ENCODE results near the gene FAM110D. TPM values are rescaled to one million over a fixed set of nuclear protein-coding genes. Genes with fewer than 3 reads are reported as not detected.

FAM110D gene
- total and polyA plus RNA-seq, 2 donors (not counting 1 experiment from before 2014, with no cell fraction given): not detected

- Histone ChIP-seq H3K9me3 (ENCODE audit: control extremely low read depth in 1 of 3, control insufficient read depth in 2 of 3, insufficient read depth in 1 of 3, low read length in 2 of 3) (peaks cover 0 to 3% (median 0%) of the 10 kb centered on the region in 3 donors), H3K79me2 (ENCODE audit: control insufficient read depth, insufficient read depth, low read length) (no peaks in the 10 kb centered on the region), H3K9ac (ENCODE audit: low read length) (no peak overlapping the region), H3K27me3 (replicated peaks in 1 of 4; ENCODE audit: control extremely low read depth in 1 of 4, control insufficient read depth in 3 of 4, insufficient read depth in 4 of 4, low read length in 3 of 4) (peaks cover 0 to 68% (median 23%) of the 10 kb centered on the region in 4 experiments), H3K36me3 (replicated peaks in 1 of 2; ENCODE audit: control extremely low read depth in 1 of 2, control insufficient read depth in 1 of 2, extremely low read depth in 1 of 2, insufficient read depth in 2 of 2, low read length in 1 of 2) (no peaks in the 10 kb centered on the region), H3K4me3 (ENCODE audit: control extremely low read depth in 1 of 5, extremely low read depth in 1 of 5, insufficient read depth in 1 of 5, low read depth in 2 of 5, low read length in 4 of 5) (no peak overlapping the region), H2AFZ (ENCODE audit: insufficient read depth, low read depth, low read length, poor library complexity, severe bottlenecking) (no peak overlapping the region), H3K4me2 (replicated peaks; ENCODE audit: low read depth, low read length, poor library complexity, severe bottlenecking) (no peak overlapping the region), H3K4me1 (ENCODE audit: control insufficient read depth in 2 of 2, insufficient read depth in 2 of 2, low read length in 2 of 2) (peaks cover 19 to 22% of the 10 kb centered on the region in 2 donors), H3K27ac (ENCODE audit: low read length in 2 of 2) (no peak overlapping the region), H4K20me1 (ENCODE audit: control insufficient read depth, insufficient read depth, low read length, poor library complexity, severe bottlenecking) (no peaks in the 10 kb centered on the region)
- Mint-ChIP-seq H3K27ac (no peak overlapping the region), H3K9me3 (ENCODE audit: insufficient read depth) (no peaks in the 10 kb centered on the region), H3K4me3 (no peak overlapping the region), H3K4me1 (peaks cover 6% of the 10 kb centered on the region), H3K27me3 (peaks cover 49% of the 10 kb centered on the region)
- 100% methylated on average over 4 of the region's 5 CpGs for WGBS (ENCODE audit: insufficient coverage)
- DNase-seq: no peak
- ATAC-seq (ENCODE audit: low read depth): no peak
- POLR2A ChIA-PET: interaction anchor here (0.6 kb wide), 1 partner anchor 759 kb away, joined by 4 read pairs; no protein-coding TSS in a partner anchor
- CTCF ChIA-PET: interaction anchor here (0.6 kb wide), 1 partner anchor 13 kb away, joined by 3 read pairs; no protein-coding TSS in a partner anchor
- no peak for TF ChIP-seq CTCF (IDR thresholded peaks at IDR 0.05)
- no peak for TF ChIP-seq EZH2 (IDR thresholded peaks at IDR 0.05; ENCODE audit: borderline replicate concordance, insufficient read depth, low read depth, low read length, poor library complexity, severe bottlenecking)
- intact Hi-C loops (cut with micrococcal nuclease): no loop called here
Observed at GRCh38 chr1:26158271-26158907, 490 bp upstream of the FAM110D start.

- 83% methylated on average over 3 of the region's 4 CpGs for WGBS (ENCODE audit: insufficient coverage)
- POLR2A ChIA-PET: no interaction called here
- DNase-seq: no peak
Observed at GRCh38 chr1:26159743-26160039, 812 bp downstream of the FAM110D start.

More at GRCh38 chr1:26159743-26160039, 812 bp downstream of the FAM110D start:
- H3K4me1 Mint-ChIP-seq: peaks cover 14% of the 10 kb centered on the region
- no peak overlapping the region for H3K4me3 ChIP-seq (ENCODE audit: control extremely low read depth in 1 of 5, extremely low read depth in 1 of 5, insufficient read depth in 1 of 5, low read depth in 2 of 5, low read length in 4 of 5)
- no peak overlapping the region for H3K4me2 ChIP-seq (replicated peaks; ENCODE audit: low read depth, low read length, poor library complexity, severe bottlenecking)
- TF ChIP-seq EZH2 (IDR thresholded peaks at IDR 0.05; ENCODE audit: borderline replicate concordance, insufficient read depth, low read depth, low read length, poor library complexity, severe bottlenecking) (no peak), CTCF (IDR thresholded peaks at IDR 0.05) (no peak)
- no peaks in the 10 kb centered on the region for H3K79me2 ChIP-seq (ENCODE audit: control insufficient read depth, insufficient read depth, low read length)
- H2AFZ ChIP-seq (ENCODE audit: insufficient read depth, low read depth, low read length, poor library complexity, severe bottlenecking): no peak overlapping the region
- no peak overlapping the region for H3K27ac Mint-ChIP-seq
- H3K27ac ChIP-seq (ENCODE audit: low read length in 2 of 2): no peak overlapping the region
- peaks cover 0 to 78% (median 28%) of the 10 kb centered on the region in 4 experiments for H3K27me3 ChIP-seq (replicated peaks in 1 of 4; ENCODE audit: control extremely low read depth in 1 of 4, control insufficient read depth in 3 of 4, insufficient read depth in 4 of 4, low read length in 3 of 4)
- no peaks in the 10 kb centered on the region for H4K20me1 ChIP-seq (ENCODE audit: control insufficient read depth, insufficient read depth, low read length, poor library complexity, severe bottlenecking)
- no peak overlapping the region for H3K9ac ChIP-seq (ENCODE audit: low read length)
- no peaks in the 10 kb centered on the region for H3K9me3 Mint-ChIP-seq (ENCODE audit: insufficient read depth)
- CTCF ChIA-PET: no interaction called here
- peaks cover 0 to 3% (median 0%) of the 10 kb centered on the region in 3 donors for H3K9me3 ChIP-seq (ENCODE audit: control extremely low read depth in 1 of 3, control insufficient read depth in 2 of 3, insufficient read depth in 1 of 3, low read length in 2 of 3)
- no peaks in the 10 kb centered on the region for H3K36me3 ChIP-seq (replicated peaks in 1 of 2; ENCODE audit: control extremely low read depth in 1 of 2, control insufficient read depth in 1 of 2, extremely low read depth in 1 of 2, insufficient read depth in 2 of 2, low read length in 1 of 2)
- H3K4me1 ChIP-seq (ENCODE audit: control insufficient read depth in 2 of 2, insufficient read depth in 2 of 2, low read length in 2 of 2): peaks cover 30 to 31% of the 10 kb centered on the region in 2 donors
- no peak for ATAC-seq (ENCODE audit: low read depth)
- H3K27me3 Mint-ChIP-seq: peaks cover 44% of the 10 kb centered on the region
- intact Hi-C loops (cut with micrococcal nuclease): loop anchor here (5.0 kb wide), 1 partner anchor 122 kb away; no protein-coding TSS in a partner anchor
- peak overlapping the region; percentile 45 for H3K4me3 Mint-ChIP-seq

Measured in B cell (primary cell).